ENCODE results near the gene SLC12A4.

DNA sequence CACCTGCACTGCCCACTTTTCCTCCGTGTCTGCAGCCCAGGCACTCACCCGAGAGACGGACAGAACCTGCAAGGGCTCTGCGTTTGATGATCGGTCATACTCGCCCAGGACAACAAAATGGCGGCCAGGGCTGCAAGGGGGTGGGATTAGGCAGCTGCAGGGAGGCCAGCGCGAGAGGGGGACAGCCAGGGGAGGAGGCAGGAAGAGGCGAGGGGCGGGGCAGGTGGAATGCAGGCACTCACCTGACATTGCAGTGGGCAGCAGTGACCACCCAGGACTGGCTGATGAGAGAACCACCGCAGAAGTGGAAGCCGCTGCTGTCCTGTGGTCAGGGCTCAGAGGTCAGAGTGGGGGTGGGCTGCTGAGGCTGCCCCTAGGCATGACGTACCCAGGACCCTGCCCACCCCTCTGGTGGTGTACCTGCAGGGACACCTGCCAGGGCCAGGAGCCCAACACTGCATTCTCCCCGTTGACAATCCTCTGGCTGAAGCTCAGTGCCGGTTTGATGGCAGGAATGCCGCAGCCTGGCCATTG is 37.7 kb downstream of the SLC12A4 start:
- TF ChIP-seq, protein P1, sequence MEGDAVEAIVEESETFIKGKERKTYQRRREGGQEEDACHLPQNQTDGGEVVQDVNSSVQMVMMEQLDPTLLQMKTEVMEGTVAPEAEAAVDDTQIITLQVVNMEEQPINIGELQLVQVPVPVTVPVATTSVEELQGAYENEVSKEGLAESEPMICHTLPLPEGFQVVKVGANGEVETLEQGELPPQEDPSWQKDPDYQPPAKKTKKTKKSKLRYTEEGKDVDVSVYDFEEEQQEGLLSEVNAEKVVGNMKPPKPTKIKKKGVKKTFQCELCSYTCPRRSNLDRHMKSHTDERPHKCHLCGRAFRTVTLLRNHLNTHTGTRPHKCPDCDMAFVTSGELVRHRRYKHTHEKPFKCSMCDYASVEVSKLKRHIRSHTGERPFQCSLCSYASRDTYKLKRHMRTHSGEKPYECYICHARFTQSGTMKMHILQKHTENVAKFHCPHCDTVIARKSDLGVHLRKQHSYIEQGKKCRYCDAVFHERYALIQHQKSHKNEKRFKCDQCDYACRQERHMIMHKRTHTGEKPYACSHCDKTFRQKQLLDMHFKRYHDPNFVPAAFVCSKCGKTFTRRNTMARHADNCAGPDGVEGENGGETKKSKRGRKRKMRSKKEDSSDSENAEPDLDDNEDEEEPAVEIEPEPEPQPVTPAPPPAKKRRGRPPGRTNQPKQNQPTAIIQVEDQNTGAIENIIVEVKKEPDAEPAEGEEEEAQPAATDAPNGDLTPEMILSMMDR (IDR thresholded peaks at IDR 0.05) = no peak
- no peak for TF ChIP-seq POLR2A (IDR thresholded peaks at IDR 0.05)

Data from uterus (tissue), 2 donors.